Stimulated activated CD8-positive, alpha-beta memory T cell treated with anti-CD3 and anti-CD28 coated beads, Interleukin-2, amount 100 ng/mL, for 48 hours (primary cell): ENCODE results near the gene ZNF787.
A peak's percentile ranks its signal among the peaks of the same experiment; 100 is the strongest.

Source experiments
- DNase-seq, 2 donors: peaks; one replicate each; pipeline ENCODE4 v3.0.0-alpha.2; 2020; ENCODE audit warnings: low read depth in 2 of 2

ZNF787 gene

DNA sequence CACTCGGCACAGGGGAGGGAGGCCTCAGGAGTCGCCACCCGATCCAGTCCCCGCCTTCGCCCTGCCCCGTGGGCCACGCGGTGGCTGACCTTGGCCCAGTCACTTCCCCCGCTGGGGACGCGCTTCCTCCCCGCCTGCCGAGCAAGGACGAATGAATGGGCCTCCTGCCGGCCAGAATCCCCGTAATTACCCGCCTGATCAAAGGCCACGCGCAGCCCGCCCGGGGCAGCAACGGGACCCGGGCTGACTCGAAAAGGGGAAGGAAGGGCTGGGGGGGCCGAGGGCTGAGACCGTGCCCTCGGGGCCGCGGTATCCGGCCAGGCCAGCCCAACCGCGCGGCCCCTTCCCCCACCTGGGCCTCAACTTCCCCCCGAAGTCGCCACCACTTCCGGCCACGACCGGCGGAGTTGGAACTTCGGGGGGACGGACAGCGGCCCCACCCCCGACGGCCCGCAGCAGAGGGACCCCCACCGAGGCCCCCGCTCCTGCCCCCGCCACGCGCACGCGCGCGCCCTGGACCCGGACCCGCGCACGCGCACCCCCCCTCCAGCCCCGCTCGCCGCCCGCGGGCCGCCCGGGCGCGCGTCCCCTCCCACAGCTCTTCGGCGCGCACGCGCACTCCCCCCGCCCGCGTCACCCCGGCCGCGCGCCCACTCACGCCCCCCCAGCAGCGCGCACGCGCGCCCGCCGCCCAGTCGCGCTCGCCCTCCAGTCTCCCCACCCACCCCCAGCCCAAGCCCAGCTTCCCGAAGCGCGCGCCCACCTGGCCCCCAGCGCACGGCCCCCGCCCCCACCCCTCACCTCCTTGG lies 520 bp downstream of the ZNF787 start:
- peak; percentile 68 to 78 for DNase-seq

DNA sequence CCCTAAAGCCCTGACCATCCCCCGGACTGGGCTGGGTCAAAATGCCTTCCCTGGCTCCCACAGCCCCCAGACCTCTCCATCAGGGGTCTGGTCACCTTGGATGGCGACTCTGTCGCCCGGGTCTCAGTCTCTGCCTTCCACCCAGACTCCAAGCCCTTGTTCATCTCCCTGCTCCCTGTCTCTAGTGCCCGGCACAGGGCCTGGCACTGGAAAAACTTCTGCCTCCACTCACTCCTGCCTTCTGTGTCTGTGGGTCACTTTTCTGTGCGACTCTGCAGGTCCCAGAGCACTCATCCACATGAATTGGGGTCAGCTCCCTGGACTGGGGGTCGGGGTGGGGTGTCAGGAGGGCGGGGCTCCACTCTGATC lies 1.1 kb downstream of the ZNF787 start:
- DNase-seq = no peak

DNA sequence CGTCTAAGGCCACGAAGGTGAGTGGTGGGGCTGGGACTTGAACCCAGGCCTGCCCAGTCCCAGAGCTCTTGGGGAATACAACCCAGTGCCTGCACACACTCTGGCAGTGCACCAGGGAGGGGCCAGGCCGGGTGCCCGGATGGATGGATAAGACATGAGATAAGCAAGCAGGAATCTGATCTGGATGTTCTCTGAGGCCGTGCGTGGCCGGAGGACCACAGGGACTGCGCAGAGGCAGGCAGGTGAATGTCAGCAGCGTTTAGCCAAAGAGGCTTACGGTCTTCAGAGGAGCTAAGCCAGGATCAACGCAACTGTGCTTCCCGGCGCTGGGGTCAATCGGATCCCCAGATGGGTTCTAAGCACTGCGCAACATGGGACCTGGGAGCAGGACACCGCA lies 1.5 kb downstream of the ZNF787 start:
- no peak for DNase-seq

DNA sequence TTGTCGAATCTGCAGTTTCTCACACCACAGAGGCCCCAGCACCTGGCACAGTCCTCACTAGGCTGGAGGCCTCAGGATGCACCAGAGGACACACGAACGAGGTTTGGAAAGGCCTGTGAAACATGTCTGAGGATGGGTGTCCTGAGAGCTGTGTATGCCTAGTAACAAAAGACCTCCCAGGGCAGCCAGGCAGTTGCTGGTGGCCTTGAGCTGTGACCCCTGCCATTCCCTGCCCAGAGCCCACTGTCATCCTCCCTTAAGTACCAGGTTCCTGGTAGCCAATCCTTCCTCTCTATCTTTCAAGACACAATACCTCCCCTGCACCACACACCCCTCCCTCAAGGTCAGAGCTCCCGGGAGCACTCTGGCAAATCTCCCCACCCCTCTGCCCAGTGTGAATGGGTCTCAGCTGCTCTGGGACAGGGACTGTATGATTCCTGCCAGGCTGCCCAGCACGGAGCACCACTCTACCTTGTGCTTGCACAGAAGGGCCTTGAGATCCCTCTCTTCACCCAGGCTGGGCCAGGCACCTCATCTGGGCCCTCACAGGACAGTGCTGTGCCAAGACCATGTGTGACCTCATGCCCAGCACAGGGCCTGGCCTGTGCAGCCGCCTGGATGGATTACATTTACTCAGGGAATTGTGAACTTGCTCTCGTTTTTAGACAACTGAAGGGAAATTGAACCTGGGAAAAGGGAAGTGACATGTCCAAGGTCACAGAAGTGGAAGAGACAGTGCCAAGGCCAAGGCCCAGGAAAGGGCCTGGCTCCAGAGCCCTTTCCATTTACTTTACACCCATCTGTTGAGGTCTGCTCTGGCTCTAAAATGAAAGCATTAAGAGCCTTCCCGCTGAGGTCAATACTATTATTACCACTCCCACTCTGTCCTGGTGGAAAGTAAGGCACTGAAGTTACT lies 2.2 kb downstream of the ZNF787 start:
- DNase-seq = no peak

DNA sequence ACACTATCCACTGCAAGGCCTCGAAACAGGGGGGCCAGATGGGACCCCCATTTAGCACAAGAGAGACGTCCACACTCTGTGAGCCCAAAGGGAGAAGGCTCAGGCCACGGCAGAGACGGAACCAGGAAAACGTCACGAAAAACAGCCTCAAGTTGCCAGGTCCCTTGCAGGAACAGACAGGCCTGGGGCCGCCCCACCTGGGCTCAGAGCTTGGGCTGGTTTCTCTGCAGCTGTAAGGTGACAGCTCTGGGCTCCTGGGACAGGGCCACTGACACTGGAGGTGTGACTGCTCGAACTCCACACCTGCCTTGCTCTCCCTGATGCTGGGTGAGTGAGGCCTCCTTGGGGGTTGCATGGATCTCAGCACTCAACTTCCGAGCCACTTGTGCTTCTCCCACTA lies 3.2 kb downstream of the ZNF787 start:
- DNase-seq = no peak

DNA sequence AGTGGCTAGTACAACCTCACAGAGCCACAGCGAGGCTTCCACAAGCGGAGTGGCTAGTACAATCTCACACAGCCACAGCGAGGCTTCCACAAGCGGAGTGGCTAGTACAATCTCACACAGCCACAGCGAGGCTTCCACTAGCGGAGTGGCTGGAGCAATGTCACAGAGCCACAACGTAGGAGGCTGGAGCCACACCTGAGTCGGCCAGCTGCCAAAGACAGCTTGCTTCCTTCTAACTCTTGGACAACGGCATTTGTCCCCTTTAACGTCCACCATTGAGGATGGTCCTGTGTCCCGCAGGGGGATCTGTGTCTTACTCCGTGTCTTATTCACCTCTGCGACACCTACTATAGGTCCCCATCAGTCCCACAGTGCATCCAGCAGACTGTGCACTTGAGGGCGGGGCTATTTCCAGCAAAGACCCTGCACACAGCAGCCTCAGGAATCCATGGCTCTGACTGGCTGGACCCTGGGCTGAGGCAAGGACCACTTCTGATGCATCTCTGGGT lies 3.7 kb downstream of the ZNF787 start:
- no peak for DNase-seq

DNA sequence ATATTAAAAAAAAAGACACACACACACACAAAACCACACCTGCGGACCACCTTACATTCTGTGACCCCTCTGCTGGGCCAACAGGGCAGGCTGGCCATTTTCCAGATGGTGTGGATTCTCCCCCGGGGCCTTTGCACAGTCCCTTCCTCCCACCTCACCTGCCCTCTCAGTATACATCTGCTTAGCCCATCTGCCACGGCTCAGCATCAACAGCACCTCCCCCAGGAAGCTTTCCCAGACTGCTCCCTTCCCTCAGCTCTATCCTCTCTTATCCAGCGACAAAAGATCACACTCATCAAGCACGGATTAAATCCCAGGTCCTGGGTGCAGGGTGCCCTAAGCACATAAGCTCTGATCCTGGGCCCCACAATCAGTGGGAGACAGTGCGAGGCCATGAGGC lies 4.5 kb downstream of the ZNF787 start:
- no peak for DNase-seq

DNA sequence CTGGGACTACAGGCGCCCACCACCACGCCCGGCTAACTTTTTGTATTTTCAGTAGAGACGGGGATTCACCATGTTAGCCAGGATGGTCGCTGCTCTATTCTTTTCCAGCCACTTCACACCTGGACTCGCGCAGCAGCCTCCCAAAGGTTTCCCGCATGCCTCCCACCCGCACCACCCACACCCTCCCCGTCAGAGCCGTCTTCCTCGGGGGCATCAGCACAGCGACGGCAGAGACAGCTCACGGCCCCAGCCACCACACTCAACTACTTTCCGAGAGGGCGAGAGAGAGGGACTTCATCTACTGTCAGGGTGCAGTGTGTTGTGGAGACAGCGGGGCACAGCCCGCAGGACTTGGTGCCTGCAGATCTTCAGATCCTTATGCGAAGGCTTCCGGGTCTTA lies 5.6 kb downstream of the ZNF787 start:
- no peak for DNase-seq

DNA sequence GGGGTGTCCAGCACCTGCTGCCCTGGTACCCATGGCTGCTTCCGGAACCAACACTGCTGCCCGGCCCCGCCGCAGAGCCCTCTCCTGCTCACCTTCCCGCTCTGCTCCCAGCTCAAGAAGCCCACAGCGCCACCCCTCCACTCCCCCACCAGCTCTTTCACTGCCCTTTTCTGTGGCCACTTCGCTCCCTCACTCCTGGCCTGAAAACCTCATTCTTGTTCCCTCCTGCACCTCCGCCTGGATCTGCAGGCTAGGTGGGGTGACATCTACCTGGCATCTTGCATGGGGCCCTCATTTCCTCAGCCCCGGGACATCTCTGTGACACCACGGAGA lies 6.4 kb downstream of the ZNF787 start:
- no peak for DNase-seq

DNA sequence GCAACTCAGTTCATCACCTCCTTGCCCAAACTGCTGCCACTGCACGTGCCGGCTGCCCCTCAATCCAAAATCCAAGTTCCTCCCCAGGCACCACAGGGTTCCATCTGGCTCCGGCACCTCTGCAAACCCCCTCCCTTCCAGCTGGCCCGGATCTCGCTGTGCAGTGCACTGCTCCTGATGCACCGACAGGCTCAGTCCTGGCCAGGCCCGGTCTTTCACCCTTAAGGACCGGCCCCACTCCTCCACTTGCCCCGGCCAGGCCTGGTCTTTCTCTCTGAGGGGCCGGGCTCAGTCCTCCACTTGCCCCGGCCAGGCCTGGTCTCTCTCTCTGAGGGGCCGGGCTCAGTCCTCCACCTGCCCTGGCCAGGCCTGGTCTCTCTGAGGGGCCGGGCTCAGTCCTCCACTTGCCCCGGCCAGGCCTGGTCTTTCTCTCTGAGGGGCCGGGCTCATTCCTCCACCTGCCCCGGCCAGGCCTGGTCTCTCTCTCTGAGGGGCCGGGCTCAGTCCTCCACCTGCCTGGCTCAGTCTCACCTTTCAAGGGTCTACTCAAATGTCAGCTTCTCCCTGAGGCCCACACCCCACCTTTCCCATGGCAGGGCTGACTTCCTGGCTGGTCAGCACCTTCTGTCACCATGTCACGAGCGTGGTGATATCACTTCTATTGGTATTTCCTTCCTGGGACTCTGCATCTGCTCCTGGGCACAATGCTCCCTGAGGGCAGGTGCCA lies 6.9 kb downstream of the ZNF787 start:
- DNase-seq = no peak

DNA sequence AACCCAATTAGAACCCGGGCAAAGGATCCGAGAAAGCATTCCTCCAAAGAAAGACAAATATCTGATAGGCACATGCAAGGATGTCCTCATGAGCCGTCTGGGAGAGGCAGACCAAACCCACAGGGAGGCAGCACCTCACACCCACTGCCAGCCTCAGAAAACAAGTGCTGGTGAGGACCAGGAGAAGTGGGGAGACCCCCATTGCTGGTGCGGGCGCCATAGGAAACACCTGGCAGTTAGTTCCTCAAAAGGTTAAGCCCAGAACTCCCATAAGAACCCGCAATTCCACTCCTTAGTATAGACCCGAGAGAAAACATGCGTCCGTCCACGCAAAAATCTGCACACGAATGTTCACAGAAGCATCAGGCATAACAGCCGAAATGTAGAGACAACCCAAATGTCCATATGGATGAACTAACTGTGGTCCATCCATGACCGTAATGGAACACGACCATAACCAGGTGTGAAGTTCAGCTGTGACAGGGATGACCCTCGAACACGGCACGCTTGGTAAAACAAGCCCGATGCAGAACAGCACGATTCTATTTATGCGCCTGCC lies 7.9 kb downstream of the ZNF787 start:
- no peak for DNase-seq

DNA sequence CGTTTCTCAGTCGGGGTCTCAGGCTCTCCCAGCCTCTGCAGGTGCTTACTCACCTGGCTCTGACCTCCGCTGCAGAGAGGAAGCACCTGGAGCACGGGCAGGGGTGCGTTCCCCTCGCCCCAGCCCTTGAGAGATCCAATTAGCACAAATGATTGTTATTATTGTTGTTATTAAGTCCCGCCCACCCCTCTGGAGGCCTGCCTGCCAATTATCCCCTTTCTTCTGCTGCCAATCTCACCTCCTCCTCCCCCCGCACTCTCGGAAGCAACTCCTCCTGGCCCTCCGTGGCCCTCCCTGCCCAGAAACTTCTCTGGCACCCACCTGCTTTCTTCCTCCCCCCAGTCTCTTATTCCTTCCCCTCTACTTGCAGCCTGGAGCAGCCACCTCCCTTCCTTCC lies 8.8 kb downstream of the ZNF787 start:
- no peak for DNase-seq

DNA sequence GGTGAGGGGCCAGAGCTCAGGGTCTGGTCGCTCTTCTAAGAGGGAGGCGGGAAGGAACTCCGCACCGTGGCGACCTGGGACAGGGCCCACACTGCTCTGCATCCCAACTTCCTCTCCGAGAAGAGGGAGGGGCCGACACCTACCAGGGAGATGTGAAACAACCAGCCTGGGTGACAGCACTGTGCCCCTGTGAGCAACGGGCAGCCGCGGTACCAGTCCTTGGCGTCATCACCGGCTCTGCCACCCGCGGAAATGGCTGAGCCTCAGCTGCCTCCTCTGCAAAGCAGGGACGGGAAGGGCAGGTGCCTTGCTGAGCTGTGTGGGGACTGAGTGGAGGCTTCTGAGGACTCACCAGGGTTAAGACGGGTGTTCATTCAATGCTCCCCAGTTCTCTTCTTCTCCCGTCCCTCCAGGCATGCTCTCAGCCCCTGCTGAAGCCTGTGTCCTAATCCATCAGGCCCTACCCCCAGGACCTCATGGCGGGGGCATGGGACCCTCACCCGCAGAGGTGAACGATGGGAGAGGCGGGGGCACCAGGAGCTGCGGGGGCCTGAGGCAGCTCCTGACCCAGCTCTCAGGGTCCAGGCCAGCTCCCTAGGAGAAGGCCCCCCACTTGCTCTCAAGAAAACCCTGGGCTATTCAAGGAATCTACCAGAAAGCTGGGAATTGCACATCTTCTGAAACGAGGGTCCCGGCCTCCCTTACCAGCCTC lies 9.3 kb downstream of the ZNF787 start:
- DNase-seq = peak in 1 of 2 donors; percentile 33

DNA sequence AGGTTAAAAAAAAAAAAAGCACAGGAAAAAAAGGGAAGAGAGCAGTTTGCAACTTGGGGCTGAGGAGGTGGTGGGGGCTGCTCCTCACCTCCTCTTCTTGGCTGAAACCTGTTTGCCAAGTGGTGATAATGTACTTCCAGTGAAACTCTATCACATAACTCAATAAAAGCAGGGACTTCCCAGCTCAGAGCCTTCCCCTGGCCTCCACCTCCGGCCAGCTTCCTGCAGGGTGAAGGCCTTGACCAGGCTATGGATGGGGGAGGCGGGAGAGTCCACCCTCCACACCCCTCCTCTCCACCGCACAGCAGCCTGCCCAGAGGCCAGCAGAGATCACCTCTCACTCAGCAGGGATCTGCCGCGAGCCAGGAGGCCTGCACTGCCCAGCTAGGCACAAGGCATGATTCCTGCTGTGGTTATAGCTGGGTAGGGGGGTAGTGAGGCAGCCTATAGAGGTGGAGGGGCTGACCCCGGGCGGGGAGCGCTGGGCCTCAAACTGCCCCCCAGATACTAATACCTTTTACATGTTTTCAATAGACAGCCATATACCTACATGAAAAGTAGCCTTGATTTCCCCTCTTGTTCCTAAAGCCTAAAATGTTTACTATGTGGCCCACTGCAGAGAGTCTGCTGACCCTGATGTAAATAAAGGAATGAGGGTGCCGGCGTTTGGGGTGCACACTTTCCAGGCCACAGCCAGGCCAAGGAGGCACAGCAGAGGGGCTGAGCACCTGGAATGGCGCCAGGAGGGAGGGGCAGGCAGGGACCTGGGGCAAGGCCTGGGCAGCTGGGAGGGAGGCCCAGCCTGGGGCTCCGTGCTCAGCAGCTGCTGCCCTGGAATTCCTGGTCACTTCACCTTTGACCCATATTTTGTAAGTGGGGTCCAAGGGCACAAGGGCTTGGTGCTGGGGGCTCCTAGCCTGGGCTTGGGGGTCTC lies 10.3 kb downstream of the ZNF787 start:
- no peak for DNase-seq

DNA sequence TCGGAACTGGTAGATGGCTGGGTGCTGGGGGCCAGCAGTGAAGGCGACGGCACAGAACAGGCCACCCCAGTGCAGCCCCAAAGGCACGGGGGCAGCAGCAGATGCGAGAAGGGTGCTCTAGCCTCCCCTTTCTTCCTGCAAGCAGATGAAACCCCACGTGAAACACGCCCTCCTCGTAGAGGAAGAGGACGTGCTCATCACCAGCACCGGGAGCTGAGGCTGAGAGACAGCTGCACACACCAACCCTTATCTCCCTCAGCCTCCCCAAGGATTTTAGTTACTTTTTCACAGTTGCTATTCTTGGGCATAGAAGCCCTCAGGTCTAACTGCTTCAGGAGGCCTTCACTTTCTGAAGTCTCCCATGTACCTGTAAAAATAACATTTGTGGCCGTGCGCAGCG lies 11.9 kb downstream of the ZNF787 start:
- no peak for DNase-seq

DNA sequence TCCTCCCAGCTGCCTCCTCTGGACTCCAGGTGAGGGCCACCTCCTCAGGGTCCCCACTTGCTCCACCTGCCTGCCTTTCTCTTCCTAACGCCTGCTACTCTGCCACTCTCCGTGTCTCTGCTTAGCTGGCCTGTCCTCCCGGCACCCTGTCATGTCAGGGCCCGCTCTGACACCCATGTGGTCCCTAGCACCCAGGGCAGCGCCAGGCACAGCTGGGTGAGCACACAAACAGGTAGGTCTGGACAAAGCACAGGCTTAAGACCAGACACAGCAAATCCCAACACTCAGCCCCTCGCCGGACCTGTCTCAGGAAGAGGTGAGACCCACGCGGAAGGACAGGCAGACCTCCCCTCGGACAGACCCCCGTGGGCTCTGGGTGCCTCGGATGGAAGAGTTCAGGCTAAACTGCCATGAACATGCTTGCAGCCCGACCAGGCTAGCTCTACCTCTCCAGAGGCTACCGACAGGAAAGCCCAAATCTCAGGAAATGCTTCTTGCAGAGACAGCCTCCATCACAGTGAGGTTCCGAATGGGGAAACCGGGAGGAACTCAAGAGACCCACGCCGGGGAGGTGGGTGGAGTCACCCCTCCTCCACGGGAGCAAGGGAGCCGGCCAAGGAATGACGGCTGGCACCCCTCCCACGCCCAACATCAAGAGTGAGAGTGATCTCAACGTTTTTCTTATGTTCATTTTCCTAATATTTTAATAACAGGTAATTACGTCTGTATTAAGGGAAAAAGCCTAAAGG lies 12.5 kb downstream of the ZNF787 start:
- DNase-seq = no peak

DNA sequence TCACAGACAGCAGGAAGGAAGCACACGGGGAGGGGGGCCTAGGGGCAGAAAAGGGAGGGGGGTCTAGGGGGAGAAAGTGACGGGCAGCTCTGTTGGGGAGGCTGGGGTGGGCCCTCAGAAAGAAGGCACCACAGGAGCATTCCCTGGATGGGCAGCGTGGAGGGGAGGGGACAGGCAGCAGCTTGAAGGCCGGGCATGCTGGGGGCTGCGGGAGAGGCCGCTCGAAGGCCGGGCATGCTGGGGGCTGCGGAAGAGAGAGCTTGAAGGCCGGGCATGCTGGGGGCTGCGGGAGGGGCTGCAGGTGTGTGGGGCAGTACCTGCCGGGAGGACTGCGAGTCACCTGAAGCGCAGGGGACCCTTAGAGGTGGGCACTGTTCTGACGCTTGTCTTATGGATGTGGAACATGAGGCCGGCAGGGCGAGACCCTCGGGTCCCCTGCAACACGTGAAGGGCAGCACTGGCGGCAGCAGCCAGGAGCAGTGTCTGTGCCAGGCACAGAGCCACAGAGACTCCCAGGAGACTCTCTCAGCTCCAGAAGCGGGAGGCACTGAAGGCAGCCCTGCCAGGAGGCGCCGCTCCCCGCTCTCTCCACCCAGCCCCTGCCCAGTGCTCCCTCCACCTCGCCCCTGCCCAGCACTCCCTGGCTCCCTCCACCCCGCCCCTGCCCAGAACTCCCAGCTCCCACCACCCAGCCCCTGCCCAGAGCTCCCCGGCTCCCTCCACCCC lies 13.3 kb downstream of the ZNF787 start:
- DNase-seq = no peak

DNA sequence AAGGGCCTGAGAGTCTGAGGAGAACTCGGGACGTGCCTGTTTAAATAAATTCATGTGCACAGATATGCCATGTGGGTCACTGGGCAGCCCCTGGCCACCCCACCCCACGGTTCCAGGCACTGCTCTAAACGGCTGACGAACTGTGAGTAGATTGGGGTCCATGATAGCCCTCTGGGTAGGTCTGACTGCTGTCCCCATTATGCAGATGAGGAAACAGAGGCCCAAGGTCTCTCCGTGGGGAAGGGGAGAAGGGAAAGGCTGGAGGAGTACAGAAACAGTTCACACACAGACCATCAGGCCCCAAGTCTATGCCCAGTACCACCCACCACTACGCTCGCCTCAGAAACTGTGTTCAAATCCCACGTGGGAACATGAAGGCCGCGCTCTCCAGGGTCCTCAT lies 14.1 kb downstream of the ZNF787 start:
- no peak for DNase-seq

DNA sequence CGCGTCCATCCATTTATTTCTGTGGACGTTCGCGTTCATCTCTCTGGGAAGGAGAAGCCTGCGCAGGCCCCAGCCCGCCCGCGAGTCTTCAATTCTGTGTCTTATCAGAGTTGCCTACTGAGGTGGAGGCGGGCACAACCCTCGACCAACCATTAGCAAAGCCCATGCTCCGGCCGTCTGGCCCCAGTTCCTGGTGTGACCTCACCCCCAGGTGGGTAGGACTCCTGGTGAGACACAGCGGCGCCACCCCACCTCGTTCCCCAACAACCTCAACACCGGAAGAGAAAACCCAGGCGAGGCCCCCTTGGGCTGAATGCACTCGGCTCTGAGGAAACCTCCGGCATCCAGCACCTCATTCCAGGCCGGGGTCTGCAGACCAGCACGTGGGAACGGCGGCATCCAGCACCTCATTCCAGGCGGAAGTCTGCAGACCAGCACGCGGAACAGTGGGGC lies 14.7 kb downstream of the ZNF787 start:
- DNase-seq = no peak
